GM12878 (cell line): ENCODE results near the gene MRPL27.

Source experiments
- CEBPB ChIP-seq, 2 experiments: fragments of 150-350 bp in 1 of 2; IDR thresholded peaks; 2 replicates each; pipeline ENCODE4 v1.6.1; 2012 to 2014; ENCODE audit warnings: low read depth in 2 of 2, low read length in 2 of 2, borderline replicate concordance in 1 of 2, inconsistent platforms in 1 of 2
- GABPA ChIP-seq: IDR thresholded peaks from 2 replicates; pipeline ENCODE4 v1.6.1; 2014; ENCODE audit warnings: antibody characterized with exemption, low read depth, mild to moderate bottlenecking, inconsistent platforms
- POLR2A ChIP-seq: IDR thresholded peaks from 2 replicates; pipeline ENCODE4 v1.6.1; 2011; ENCODE audit warnings: low read depth, mild to moderate bottlenecking, low read length

GRCh38 chr17:50352693-50353599 lies 20.0 kb downstream of the MRPL27 start:
- TF ChIP-seq GABPA: no peak
- no peak for TF ChIP-seq CEBPB (IDR thresholded peaks at IDR 0.05; ENCODE audit: borderline replicate concordance in 1 of 2, low read depth in 2 of 2, low read length in 2 of 2)
- TF ChIP-seq POLR2A: no peak; the same call in 1 of the 2 replicates
